ENCODE data around the gene CCDC88C. TPM values are rescaled to one million over a fixed set of nuclear protein-coding genes. Genes with fewer than 3 reads are reported as not detected.
A peak's percentile ranks its signal among the peaks of the same experiment; 100 is the strongest.

CCDC88C gene
- total RNA-seq, 1 experiment from 2014 or later = 5.8 TPM

DNA sequence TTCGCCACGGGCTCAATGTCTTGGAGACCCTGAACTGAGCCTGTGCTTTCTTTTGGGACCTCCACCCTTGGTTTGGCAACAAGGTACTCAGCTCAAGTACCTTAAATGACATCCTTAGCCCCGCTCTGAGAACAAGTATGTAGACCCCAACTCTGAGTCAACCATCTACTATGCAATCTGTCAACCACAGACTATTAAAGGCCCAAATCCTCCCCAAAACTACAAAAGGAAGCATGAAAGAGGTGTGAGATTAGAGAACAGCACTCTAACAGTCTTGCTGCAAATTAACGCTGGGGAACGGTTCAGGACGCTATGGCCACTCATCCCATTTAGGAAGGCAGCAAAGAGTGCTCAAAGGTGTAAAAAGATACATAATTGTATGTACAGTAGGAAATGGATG, 52.1 kb downstream of the CCDC88C start:
- no peak for DNase-seq

DNA sequence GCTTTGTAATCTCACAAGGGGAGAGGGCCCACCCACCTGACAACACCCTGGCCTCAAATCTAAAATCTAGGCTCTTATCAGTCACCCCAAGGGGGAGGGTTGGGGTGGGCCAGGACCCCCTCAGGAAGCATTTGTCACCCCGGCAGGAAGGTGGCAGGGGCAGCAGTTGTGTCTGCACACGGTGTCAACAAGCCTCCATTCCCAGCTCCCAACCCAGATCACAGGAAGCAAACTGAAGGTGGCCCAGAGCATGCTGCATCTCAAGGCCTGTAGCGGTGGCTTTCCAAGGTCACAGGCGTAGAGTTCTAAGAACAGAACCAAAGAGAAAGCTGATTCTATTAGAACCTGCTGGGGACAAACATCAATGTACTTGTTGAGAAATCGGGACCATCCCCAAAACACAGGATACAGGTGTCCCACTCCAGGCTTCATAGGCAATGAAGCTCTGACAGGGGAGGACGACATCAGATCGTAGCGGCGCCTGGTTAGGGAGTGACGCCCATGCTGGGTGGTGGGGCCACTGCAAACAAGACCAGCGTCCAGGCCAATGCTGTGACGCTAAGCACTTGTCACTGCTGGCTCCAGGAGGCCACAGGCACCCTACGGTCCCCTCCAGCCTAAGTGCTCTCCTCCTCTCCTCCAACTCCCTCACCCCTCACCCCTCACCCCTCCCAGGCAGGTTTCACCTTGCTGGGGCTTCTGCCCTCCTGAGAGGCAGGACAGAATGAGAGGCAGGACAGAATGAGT, 52.9 kb downstream of the CCDC88C start:
- H3K9me3 ChIP-seq = no peaks in the 10 kb centered on the region
- H3K27me3 ChIP-seq = no peaks in the 10 kb centered on the region
- H3K4me3 ChIP-seq = no peak overlapping the region
- DNase-seq = no peak
- no peaks in the 10 kb centered on the region for H3K36me3 ChIP-seq

More for the DNA sequence above, 52.1 kb downstream of the CCDC88C start:
- no peaks in the 10 kb centered on the region for H3K36me3 ChIP-seq
- no peaks in the 10 kb centered on the region for H3K27me3 ChIP-seq
- no peak overlapping the region for H3K4me3 ChIP-seq
- H3K9me3 ChIP-seq = no peaks in the 10 kb centered on the region

DNA sequence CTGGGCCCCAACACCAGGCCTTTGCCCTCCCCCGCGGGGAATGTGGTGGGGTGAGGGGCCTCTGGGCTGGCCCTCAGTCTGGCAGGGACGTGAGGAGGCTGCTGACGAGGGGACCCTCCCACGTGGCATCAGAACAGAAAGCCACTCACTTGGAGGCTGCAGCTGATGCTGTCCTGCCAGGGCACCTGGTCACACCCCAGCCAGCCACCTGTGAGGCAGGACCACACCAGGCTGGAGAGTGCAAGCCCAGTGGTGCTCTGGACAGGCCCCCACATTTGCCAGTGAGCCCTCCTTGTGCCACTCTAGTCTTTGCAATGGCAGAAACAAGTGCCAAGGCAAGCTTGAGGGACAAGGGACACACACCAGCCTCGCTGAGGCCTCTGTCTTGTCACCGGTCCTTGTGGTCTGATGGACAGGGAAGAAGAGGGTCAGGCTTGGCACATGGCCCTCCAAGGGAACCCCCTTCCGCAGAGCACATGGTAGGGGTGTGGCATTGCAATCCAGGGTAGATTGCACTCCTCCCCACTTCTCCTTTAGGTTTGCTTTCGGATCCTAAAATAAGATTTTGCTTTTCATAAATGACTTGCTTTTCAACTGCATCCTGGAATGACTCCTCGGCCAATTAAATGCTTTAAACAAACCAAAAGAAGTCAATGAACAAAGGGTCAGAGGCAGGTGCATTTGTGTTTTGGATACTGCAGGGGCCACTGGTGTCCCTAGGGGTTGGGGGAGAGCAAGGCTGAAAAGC, 53.7 kb downstream of the CCDC88C start:
- no peak for DNase-seq
- no peaks in the 10 kb centered on the region for H3K9me3 ChIP-seq
- no peaks in the 10 kb centered on the region for H3K27me3 ChIP-seq
- no peaks in the 10 kb centered on the region for H3K36me3 ChIP-seq
- no peak overlapping the region for H3K4me3 ChIP-seq

DNA sequence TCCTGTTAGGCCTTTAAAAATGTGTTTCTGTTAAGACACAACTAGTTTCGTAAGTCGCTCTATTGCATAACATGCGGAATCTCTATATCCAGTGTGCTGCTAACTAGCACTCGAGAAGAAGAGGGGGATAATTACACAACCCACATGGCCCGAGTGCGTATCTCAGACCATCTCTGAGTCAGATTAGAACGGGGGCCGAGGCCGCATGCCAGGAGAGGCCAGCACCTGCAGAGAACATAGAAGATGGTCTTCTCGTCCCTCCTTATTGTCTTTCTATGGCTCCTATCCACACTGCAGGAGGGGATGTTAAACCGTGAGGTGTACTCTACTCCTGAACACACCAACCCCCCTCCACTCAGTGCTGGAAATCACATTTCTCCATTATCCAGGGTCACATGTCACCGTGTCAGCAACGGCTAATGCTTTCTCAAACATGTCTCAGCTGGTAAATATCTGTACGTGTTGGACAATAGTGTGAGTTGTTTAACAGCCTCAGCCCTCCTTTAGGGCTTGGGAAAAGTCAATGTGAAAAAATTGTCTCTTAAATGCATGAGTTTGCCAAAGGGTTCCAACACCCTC, 56.3 kb downstream of the CCDC88C start:
- Histone ChIP-seq H3K9me3 (no peaks in the 10 kb centered on the region), H3K27me3 (no peaks in the 10 kb centered on the region), H3K4me3 (no peak overlapping the region), H3K36me3 (no peaks in the 10 kb centered on the region)
- DNase-seq = no peak

DNA sequence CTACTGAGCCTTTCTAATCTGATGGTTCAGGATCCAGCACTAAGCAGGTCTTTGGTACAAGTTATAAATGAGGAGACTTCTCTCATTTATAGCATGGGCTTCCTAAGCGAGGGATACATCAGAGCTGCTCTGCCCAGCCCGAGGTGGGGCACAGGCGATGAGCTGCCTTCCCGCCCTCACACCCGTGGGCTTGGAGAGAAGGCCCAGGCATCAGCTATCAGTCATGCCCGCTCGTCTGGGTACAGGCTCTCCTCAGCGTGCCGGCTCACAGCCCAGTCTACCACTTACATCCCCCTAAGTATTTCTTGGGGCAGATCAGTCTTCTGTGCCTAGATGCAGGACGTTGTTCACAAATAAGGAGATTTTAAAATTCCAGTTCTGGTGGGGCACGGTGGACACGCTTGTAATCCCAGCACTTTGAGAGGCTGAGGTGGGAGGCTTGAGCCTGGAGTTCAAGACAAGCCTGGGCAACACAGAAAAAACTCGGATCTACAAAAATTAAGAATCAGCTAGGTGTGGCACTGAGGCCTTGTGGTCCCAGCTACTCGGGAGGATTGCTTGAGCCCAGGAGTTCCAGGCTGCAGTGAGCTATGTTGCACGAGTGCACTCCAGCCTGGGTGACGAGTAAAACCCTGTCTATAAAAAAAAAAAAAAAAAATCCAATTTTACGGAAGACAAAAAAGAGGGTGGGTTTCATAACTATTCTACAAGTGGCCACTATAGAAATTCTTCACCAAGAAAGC, 57.0 kb downstream of the CCDC88C start:
- no peaks in the 10 kb centered on the region for H3K9me3 ChIP-seq
- DNase-seq = no peak
- H3K27me3 ChIP-seq = no peaks in the 10 kb centered on the region

DNA sequence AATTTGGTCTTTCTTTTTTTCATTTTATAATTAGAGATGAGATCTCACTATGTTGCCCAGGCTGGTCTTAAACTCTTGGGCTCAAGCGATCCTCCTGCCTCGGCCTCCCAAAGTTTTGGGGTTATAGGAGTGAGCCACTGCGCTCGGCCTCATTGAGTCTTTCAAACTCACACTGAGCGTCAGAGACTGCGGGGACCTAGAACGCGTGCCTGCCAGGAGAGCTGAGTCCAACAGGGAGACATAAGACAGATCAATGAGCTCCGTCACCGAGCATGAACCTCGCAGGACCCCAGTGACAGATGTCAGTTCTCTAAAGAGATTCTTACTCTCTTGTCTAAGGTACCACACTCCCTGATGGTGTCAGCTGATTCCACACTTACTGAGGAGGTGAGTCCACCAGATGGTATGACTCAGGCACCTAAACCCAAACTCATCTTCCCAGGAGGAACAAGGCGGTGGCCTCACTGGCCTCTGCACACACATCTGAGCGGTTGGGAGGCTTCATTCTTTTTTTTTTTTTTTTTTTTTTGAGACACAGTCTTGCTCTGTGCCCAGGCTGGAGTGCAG, 58.9 kb downstream of the CCDC88C start:
- H3K9me3 ChIP-seq = no peaks in the 10 kb centered on the region
- no peaks in the 10 kb centered on the region for H3K36me3 ChIP-seq
- no peak for DNase-seq
- H3K4me3 ChIP-seq = no peak overlapping the region
- H3K27me3 ChIP-seq = no peaks in the 10 kb centered on the region

More for the DNA sequence above, 57.0 kb downstream of the CCDC88C start:
- Histone ChIP-seq H3K36me3 (no peaks in the 10 kb centered on the region), H3K4me3 (no peak overlapping the region)

DNA sequence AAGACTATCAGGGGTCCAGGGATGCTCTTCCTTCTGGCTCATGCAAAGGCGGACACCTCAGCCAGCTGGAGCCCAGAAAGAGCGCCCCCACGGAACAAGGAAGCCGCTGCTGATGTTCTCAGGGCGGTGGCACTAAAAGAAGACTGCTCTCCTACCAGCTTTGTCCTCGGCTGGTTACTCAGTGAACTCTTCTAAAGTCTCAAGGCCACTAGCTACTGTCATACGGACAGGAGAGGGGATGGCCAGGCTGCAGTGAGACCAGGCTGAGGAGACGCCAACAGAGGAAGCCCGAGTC, 59.6 kb downstream of the CCDC88C start:
- no peak overlapping the region for H3K4me3 ChIP-seq
- DNase-seq = no peak
- H3K36me3 ChIP-seq = no peaks in the 10 kb centered on the region
- H3K27me3 ChIP-seq = no peaks in the 10 kb centered on the region
- H3K9me3 ChIP-seq = no peaks in the 10 kb centered on the region

DNA sequence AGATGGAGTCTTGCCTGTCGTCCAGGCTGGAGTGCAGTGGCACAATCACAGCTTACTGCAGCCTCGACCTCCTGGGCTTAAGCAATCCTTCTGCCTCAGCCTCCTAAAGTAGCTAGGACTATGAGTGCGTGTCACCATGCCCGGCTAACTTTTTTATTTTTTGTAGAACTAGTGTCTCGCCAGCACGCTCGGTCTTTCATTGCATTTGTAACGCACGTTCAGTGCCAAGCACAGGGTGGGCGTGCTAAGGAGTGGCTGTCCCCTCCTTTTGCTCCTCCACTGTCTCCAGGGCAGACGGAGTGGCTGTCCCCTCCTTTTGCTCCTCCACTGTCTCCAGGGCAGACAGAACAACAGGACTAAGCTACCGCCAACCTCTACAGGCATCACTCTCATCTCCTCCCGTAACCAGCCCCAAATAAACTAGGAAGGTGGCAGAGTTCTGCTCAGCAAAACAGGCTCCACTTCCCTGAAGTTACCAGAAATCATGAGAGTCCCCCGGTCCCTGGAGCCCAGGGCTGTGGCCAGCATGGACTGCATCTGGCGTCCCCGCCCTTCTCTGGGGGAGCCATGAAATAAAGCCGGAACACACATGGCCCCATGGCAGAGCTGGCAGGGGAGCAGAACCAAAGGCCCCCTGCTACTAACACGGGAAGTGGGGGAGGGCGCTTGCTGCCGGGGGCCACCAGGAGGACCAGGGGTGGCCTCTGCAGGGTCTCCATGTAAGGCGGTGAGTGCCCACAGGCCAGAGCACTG, 60.2 kb downstream of the CCDC88C start:
- H3K9me3 ChIP-seq = no peaks in the 10 kb centered on the region
- H3K4me3 ChIP-seq = no peak overlapping the region
- DNase-seq = no peak
- H3K36me3 ChIP-seq = no peaks in the 10 kb centered on the region
- H3K27me3 ChIP-seq = no peaks in the 10 kb centered on the region

DNA sequence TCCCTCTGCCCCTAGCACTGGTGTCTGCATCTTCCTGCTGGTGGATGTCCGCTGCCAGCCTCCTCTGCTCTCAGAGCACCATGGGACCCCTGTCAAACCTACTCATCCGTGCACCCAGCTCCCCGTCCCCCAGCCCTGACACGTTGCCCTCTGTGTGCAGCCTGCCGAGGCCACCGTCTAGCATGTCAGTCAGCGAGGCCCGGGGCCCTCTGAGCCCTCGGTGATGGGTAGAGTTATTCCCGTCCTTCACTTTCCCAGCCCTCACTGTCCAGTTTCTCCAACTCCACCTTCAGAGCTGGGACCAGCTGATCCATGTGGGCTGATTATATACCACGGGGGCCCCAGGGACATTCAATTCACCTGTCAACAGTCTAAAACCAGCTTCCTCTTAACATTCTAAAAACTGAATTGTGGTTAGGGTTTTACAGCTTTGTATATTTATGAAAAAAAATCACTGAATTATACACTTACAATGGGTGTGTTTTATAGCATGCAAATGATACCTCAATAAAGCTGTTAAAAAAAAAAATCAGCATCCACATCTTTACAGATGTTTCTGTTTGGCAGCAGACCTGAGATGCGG, 61.3 kb downstream of the CCDC88C start:
- Histone ChIP-seq H3K4me3 (no peak overlapping the region), H3K36me3 (no peaks in the 10 kb centered on the region), H3K27me3 (no peaks in the 10 kb centered on the region), H3K9me3 (no peaks in the 10 kb centered on the region)
- DNase-seq = no peak

DNA sequence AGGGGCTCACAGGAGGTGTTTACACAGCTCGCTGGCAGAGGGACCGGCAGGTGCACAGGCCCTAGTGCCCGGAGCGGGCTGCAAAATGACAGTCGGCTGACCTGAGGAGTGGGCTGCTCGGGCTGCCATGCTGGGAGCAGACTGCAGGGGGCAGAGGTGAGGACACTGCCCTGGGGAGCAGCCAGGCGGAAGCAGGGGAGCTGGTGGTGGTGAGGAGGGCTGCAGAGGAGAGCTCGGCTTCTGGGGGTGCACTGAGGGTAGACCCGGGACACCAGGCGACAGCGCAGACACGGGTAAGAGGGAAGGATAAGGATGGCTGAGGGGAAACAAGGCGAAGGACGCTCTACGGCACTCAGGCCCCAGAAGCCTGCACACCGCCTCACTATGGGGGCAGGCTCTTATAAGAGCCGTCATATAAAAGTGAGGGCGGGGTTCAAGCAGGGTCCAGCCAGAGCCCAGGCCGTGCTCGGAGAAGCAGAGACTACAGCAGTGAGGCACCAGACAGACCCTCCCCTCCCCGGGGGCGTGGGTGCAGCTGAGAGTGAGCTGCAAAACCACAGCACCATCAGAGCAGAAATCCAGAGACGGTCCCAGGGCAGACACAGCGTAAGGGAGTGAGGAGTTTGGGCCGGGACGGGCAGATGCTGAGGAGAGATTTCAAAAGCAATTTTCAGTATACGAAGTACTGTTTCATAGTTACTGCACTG, 62.5 kb downstream of the CCDC88C start:
- Histone ChIP-seq H3K9me3 (no peaks in the 10 kb centered on the region), H3K36me3 (no peaks in the 10 kb centered on the region), H3K4me3 (no peak overlapping the region), H3K27me3 (no peaks in the 10 kb centered on the region)
- no peak for DNase-seq

DNA sequence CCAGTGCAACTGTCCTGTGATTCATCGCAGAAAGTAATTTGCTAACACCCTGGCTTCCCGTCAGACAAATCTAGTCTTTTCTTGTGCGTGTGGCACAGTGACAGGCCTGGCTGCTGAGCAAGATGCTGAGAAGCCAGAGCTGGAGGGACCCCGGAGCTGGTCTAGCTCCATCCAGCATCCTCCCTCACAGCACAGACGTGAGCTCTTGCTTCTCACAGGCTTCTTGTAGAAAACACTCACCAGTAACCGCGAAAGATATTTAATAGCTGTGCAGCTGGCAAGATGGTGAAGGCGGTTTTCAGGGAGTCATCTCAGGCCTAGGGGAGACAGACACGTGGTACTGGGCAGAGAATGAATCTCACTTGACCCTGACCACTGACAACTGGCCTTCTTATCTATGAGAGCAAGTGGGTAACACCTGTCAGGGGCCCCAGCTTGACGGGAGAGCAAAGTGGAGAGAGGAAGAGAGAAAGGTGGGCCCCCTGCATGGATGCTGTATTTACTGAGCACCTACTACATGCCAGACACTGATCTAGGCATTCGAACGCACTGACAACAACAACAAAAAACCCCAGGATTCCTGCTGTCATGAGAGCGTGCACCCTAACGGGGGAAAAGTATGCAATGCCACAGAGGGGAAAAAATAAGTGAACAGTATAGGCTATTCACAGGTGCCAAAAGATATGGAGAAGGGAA, 63.3 kb downstream of the CCDC88C start:
- Histone ChIP-seq H3K9me3 (no peaks in the 10 kb centered on the region), H3K27me3 (no peaks in the 10 kb centered on the region)
- peak; percentile 87 for DNase-seq

DNA sequence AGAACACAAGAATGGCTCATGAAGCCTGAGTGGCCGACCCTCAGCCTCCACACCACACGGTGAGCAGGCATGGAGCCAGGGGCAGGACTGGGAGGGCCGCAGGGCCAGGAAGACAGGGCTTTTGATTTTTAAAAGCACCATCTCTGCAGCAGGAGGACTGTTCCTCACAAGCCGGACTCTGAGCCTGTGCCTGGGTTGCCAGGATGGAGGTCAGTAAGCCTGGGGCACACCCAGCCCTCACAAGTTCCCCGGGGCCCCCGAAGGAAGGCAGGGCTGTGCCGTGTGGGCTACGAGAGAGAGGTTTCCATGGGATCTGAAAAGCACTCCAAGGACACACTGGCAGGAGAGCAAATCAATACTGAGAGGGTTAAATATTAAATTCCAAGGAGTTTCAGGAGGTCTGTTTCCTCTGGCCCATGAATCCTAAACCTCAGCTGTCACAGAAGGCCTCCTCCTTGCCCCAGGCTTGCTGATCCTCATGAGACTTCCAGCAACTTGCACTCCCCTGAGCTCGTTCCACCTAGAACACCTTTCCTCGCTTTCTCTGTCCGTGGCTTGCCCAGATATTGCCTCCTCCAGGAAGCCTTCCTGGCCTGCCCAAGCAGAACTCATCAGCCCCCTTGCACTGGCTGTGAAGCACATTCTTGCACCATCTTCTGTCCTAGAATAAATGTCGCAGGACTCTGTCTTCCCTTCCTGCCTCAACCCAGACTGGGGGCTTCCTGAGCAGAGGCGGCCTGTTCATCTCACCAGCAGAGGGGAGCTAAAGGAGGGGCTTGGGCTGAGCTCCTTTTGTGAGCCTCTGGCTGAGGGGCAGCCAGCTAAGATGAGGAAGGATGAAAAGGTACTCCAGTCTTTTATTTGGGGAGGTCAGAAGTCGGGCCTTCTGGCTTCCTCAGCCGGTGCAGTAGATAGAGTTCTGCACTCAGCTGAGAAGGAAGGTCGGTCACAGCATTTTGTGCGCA, 64.6 kb downstream of the CCDC88C start:
- DNase-seq = no peak
- no peaks in the 10 kb centered on the region for H3K27me3 ChIP-seq
- H3K4me3 ChIP-seq = no peak overlapping the region
- no peaks in the 10 kb centered on the region for H3K9me3 ChIP-seq
- H3K36me3 ChIP-seq = no peaks in the 10 kb centered on the region

More for the DNA sequence above, 63.3 kb downstream of the CCDC88C start:
- no peak overlapping the region for H3K4me3 ChIP-seq
- H3K36me3 ChIP-seq = no peaks in the 10 kb centered on the region

DNA sequence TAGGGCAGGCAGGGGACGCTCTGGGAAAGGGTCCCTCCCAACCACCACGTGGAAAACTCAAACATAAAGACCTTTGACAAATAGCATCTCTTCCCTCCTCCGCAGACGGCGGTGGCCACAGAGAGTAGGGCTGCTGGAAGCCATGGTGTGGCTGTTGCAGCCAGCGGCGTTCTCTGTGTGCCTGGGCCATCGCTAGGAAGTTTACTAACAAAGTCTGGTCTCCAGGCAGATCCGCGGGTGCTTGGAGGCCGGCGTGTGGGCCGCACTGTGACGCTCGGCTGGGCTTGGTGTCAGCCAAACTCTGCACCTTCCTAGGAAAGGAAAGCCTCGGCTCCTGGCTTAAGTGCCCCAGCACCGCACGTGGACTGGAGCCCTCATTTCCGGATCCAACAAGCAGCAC, 65.6 kb downstream of the CCDC88C start:
- DNase-seq = no peak
- Histone ChIP-seq H3K27me3 (no peaks in the 10 kb centered on the region), H3K4me3 (no peak overlapping the region), H3K36me3 (no peaks in the 10 kb centered on the region), H3K9me3 (no peaks in the 10 kb centered on the region)

DNA sequence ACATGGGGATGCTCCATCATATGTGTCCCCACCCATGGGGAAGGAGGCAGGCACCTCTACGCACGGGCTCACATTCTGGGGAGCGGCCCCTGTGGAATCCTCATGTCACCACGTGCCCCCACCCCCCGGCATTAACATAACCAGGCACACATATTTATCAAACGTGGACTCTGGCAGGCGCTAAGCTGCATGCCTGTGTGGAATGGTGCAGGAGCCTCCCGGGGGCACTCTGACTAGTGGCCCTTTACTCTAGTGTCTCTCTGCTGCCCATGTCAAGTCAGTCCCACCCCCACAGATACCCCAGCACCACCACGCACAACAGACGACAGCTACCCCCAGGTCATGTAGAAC, 66.1 kb downstream of the CCDC88C start:
- no peaks in the 10 kb centered on the region for H3K27me3 ChIP-seq
- no peak overlapping the region for H3K4me3 ChIP-seq
- H3K36me3 ChIP-seq = no peaks in the 10 kb centered on the region
- DNase-seq = no peak
- H3K9me3 ChIP-seq = no peaks in the 10 kb centered on the region

All from MG63 (cell line).